ENCODE results near the gene DEPDC1B. TPM values are rescaled to one million over a fixed set of nuclear protein-coding genes. Genes with fewer than 3 reads are reported as not detected.

The DEPDC1B gene
- total and polyA plus RNA-seq, 2 experiments from 2014 or later = 38.3 to 67.9 TPM

- Mint-ChIP-seq H3K36me3 (ENCODE audit: low read depth) (peaks cover 40% of the 10 kb centered on the region), H3K9me3 (peaks cover 28% of the 10 kb centered on the region), H3K27me3 (ENCODE audit: insufficient read depth, low read depth, poor library complexity) (no peaks in the 10 kb centered on the region), H3K4me3 (no peak overlapping the region), H3K4me1 (peaks cover 3% of the 10 kb centered on the region; the same call in 1 of the 3 replicates), H3K27ac (no peak overlapping the region)
- TF ChIP-seq ZNF114 (CRISPR knock-in tag; IDR thresholded peaks at IDR 0.05) = no peak
- no peak for TF ChIP-seq JUNB (IDR thresholded peaks at IDR 0.05; ENCODE audit: unreplicated experiment)
- TF ChIP-seq, protein P1, sequence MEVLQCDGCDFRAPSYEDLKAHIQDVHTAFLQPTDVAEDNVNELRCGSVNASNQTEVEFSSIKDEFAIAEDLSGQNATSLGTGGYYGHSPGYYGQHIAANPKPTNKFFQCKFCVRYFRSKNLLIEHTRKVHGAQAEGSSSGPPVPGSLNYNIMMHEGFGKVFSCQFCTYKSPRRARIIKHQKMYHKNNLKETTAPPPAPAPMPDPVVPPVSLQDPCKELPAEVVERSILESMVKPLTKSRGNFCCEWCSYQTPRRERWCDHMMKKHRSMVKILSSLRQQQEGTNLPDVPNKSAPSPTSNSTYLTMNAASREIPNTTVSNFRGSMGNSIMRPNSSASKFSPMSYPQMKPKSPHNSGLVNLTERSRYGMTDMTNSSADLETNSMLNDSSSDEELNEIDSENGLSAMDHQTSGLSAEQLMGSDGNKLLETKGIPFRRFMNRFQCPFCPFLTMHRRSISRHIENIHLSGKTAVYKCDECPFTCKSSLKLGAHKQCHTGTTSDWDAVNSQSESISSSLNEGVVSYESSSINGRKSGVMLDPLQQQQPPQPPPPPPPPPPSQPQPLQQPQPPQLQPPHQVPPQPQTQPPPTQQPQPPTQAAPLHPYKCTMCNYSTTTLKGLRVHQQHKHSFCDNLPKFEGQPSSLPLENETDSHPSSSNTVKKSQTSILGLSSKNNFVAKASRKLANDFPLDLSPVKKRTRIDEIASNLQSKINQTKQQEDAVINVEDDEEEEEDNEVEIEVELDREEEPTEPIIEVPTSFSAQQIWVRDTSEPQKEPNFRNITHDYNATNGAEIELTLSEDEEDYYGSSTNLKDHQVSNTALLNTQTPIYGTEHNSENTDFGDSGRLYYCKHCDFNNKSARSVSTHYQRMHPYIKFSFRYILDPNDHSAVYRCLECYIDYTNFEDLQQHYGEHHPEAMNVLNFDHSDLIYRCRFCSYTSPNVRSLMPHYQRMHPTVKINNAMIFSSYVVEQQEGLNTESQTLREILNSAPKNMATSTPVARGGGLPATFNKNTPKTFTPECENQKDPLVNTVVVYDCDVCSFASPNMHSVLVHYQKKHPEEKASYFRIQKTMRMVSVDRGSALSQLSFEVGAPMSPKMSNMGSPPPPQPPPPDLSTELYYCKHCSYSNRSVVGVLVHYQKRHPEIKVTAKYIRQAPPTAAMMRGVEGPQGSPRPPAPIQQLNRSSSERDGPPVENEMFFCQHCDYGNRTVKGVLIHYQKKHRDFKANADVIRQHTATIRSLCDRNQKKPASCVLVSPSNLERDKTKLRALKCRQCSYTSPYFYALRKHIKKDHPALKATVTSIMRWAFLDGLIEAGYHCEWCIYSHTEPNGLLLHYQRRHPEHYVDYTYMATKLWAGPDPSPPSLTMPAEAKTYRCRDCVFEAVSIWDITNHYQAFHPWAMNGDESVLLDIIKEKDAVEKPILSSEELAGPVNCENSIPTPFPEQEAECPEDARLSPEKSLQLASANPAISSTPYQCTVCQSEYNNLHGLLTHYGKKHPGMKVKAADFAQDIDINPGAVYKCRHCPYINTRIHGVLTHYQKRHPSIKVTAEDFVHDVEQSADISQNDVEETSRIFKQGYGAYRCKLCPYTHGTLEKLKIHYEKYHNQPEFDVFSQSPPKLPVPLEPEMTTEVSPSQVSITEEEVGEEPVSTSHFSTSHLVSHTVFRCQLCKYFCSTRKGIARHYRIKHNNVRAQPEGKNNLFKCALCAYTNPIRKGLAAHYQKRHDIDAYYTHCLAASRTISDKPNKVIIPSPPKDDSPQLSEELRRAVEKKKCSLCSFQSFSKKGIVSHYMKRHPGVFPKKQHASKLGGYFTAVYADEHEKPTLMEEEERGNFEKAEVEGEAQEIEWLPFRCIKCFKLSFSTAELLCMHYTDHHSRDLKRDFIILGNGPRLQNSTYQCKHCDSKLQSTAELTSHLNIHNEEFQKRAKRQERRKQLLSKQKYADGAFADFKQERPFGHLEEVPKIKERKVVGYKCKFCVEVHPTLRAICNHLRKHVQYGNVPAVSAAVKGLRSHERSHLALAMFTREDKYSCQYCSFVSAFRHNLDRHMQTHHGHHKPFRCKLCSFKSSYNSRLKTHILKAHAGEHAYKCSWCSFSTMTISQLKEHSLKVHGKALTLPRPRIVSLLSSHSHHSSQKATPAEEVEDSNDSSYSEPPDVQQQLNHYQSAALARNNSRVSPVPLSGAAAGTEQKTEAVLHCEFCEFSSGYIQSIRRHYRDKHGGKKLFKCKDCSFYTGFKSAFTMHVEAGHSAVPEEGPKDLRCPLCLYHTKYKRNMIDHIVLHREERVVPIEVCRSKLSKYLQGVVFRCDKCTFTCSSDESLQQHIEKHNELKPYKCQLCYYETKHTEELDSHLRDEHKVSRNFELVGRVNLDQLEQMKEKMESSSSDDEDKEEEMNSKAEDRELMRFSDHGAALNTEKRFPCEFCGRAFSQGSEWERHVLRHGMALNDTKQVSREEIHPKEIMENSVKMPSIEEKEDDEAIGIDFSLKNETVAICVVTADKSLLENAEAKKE (CRISPR knock-in tag; IDR thresholded peaks at IDR 0.05) = no peak
- TF ChIP-seq ZNF331 (CRISPR knock-in tag; IDR thresholded peaks at IDR 0.05; ENCODE audit: low read depth) = no peak
- TF ChIP-seq, protein P2, sequence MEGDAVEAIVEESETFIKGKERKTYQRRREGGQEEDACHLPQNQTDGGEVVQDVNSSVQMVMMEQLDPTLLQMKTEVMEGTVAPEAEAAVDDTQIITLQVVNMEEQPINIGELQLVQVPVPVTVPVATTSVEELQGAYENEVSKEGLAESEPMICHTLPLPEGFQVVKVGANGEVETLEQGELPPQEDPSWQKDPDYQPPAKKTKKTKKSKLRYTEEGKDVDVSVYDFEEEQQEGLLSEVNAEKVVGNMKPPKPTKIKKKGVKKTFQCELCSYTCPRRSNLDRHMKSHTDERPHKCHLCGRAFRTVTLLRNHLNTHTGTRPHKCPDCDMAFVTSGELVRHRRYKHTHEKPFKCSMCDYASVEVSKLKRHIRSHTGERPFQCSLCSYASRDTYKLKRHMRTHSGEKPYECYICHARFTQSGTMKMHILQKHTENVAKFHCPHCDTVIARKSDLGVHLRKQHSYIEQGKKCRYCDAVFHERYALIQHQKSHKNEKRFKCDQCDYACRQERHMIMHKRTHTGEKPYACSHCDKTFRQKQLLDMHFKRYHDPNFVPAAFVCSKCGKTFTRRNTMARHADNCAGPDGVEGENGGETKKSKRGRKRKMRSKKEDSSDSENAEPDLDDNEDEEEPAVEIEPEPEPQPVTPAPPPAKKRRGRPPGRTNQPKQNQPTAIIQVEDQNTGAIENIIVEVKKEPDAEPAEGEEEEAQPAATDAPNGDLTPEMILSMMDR (conservative IDR thresholded peaks at IDR 0.05; ENCODE audit: low read depth in 2 of 2) = no peak
- no peak for TF ChIP-seq EZH2phosphoT487 (IDR thresholded peaks at IDR 0.05; ENCODE audit: unreplicated experiment)
- TF ChIP-seq, protein P3, sequence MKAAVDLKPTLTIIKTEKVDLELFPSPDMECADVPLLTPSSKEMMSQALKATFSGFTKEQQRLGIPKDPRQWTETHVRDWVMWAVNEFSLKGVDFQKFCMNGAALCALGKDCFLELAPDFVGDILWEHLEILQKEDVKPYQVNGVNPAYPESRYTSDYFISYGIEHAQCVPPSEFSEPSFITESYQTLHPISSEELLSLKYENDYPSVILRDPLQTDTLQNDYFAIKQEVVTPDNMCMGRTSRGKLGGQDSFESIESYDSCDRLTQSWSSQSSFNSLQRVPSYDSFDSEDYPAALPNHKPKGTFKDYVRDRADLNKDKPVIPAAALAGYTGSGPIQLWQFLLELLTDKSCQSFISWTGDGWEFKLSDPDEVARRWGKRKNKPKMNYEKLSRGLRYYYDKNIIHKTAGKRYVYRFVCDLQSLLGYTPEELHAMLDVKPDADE (IDR thresholded peaks at IDR 0.05) = no peak
- no peak for TF ChIP-seq POLR2AphosphoS5 (IDR thresholded peaks at IDR 0.05; ENCODE audit: low read depth)
- no peak for TF ChIP-seq STAT1 (IDR thresholded peaks at IDR 0.05; ENCODE audit: unreplicated experiment)
- no peak for TF ChIP-seq EZH2 (IDR thresholded peaks at IDR 0.05; ENCODE audit: low read depth, unreplicated experiment)
- TF ChIP-seq CREB1 (CRISPR knock-in tag; IDR thresholded peaks at IDR 0.05; ENCODE audit: low read depth) = no peak
- no peak for TF ChIP-seq REST (IDR thresholded peaks at IDR 0.05; ENCODE audit: unreplicated experiment)
- TF ChIP-seq NANOG (IDR thresholded peaks at IDR 0.05; ENCODE audit: borderline replicate concordance) = no peak
- no peaks in the 10 kb centered on the region for H3F3A ChIP-seq (replicated peaks; ENCODE audit: low read depth)
- ATAC-seq = no peak
- H3K36me3 ChIP-seq (ENCODE audit: insufficient read depth) = no peaks in the 10 kb centered on the region
- no peaks in the 10 kb centered on the region for H3K27me3 ChIP-seq (ENCODE audit: insufficient read depth)
- no peak overlapping the region for H2AFZ ChIP-seq
- DNase-seq (ENCODE audit: low spot score) = no peak
- H4K20me1 ChIP-seq (replicated peaks; ENCODE audit: insufficient read depth) = peaks cover 6% of the 10 kb centered on the region; the same call in 1 of the 2 replicates
- H3K4me2 ChIP-seq = no peak overlapping the region
- H3K9me2 ChIP-seq (ENCODE audit: insufficient read depth) = no peaks in the 10 kb centered on the region
- no peak overlapping the region for H3K4me3 ChIP-seq
- H3K27ac ChIP-seq (ENCODE audit: low read depth) = no peak overlapping the region
- H3K79me2 ChIP-seq (replicated peaks; ENCODE audit: insufficient read depth) = peaks cover 37% of the 10 kb centered on the region
- no peaks in the 10 kb centered on the region for H3K4me1 ChIP-seq (ENCODE audit: insufficient read depth)
Measured at GRCh38 chr5:60651872-60652620, 47.9 kb downstream of the DEPDC1B start.

Data from GM23338 (cell line).